ENCODE results near the gene SPEG.

The SPEG gene

DNA sequence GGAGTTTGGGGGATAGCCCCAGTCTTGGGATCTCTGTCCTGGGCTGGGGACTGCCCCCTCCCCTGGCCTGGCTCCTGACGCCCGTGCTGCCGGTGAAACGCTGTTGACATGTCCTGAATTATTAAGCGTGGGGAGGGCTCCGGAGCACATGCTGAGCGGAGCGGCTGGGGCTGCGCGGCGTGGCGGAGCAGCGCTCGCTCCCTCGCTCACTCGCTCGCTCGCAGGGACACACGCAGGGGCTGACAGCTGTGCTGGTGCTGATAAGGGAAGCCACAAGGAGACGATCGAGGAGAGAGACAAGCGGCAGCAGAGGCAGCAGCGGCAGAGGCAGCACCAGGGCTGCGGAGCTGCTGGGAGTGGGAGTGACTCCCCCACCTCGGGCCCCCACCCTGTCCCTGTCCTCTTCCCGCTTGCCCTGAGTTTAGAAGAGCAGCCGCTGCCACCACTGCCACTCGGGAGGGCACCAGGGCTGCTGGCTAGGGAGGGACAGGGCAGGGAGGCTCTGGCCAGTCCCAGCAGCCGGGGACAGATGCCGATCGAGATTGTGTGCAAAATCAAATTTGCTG lies 79.6 kb downstream of the SPEG start, which contains the start of gene ASIC4:
ASIC4 (plus strand) TSS at position 287 of the 566 bp plus-strand sequence; CDS start at position 530, 243 bp downstream.
- no peak for DNase-seq (ENCODE audit: low read depth)

DNA sequence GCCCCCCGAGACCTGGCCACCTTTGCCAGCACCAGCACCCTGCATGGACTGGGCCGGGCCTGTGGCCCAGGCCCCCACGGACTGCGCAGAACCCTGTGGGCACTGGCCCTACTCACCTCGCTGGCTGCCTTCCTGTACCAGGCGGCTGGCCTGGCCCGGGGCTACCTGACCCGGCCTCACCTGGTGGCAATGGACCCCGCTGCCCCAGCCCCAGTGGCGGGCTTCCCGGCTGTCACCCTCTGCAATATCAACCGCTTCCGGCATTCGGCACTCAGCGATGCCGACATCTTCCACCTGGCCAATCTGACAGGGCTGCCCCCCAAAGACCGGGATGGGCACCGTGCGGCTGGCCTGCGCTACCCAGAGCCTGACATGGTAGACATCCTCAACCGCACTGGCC lies 80.2 kb downstream of the SPEG start:
- DNase-seq (ENCODE audit: low read depth) = no peak

DNA sequence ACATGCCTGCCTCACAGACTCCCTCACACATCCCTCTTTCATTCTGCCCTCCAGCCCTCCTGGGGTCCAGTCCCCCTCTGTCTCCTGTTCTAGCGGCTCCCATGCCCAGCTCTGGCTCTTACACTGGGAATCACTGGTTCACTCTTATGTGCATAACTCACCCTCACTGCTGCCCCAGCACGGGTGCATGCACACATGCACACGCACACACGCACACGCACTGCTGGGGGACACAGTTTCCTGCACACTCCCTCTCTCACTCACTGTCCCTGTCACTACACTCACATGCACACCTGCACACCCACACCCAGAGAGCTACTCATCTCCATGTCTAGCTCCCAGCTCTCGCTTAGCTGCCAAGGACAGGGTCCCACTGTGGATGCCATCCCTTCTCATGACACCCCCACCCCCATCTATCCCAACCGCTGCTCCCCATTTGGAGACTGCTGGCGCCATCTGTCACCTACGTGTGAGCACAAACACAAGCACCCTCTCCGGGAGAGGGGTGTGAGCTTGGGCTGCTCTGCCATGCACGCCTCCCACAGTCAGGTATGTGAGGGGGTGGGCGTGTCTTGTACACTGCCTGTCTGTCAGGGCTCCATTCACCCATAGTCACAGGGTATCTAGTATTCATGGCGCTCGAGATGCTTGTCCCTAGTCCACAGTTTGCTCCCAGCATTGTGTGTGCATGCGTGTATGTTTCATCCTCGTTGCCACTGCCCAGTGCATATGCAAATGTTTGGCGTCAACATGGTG lies 81.4 kb downstream of the SPEG start:
- DNase-seq (ENCODE audit: low read depth) = no peak

GRCh38 chr2:219516888-219517287 lies 82.2 kb downstream of the SPEG start:
- DNase-seq (ENCODE audit: low read depth) = no peak

DNA sequence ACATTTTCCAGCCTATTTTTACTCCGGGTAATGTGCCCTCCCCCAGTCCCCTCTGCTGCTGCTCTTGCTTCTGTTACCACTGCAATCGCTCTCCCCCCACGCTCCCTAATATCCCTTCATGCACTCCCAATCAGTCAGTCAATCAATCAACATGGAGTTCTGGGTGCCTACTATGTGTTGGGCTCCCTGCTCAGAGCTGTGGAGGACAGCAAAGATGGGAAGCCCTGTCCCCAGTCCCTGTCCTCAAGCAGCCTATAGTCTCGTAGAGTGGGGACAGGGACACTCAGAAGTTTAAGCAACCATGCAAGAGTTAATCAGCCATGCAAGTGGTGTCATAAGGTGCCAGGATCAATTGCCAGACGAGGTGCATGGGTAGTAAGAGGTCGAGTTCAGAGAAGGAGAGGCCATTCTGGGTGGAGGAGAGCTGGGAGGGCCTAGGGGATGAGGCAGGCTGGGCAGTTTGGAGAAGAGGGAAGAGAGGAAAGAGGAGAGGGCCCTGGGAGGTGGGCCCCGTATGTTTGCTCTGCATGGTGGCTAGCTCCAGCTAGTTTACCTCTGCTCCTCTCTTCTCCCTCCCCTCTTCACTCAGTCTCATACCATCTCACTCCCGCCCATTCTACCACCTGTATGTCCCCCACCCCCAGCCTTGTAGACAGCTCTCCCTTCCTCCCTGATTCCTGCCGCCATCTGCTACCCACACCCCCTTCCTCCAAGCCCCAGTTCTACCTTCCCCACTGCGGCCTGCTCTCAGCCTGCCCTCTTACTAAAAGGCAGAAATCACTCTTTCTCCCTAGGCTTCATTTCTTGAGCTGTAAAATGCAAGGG lies 83.5 kb downstream of the SPEG start:
- DNase-seq (ENCODE audit: low read depth) = no peak

GRCh38 chr2:219519526-219519916 lies 84.9 kb downstream of the SPEG start:
- no peak for DNase-seq (ENCODE audit: low read depth)

DNA sequence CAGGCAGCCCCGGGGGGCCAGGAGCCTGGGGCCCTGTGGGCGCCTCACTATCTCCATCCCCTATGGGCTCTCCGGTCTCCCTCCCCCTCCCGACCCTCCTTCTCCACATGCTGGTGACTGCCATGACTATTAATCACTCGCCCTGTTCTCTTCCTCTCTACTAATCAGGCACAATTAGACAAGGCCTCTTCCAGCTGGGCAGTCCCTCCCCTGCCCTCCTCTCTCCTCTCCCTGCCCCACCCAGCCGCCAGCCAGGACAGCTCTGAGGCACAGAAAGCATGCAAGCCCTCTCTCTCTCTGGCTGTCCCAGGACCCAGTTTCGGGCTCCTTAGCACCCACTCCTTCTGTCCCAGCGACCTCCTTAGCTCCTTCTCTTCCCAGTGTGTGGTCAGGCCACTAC lies 85.4 kb downstream of the SPEG start:
- no peak for DNase-seq (ENCODE audit: low read depth)

GRCh38 chr2:219521066-219521880 lies 86.6 kb downstream of the SPEG start:
- DNase-seq (ENCODE audit: low read depth) = no peak

DNA sequence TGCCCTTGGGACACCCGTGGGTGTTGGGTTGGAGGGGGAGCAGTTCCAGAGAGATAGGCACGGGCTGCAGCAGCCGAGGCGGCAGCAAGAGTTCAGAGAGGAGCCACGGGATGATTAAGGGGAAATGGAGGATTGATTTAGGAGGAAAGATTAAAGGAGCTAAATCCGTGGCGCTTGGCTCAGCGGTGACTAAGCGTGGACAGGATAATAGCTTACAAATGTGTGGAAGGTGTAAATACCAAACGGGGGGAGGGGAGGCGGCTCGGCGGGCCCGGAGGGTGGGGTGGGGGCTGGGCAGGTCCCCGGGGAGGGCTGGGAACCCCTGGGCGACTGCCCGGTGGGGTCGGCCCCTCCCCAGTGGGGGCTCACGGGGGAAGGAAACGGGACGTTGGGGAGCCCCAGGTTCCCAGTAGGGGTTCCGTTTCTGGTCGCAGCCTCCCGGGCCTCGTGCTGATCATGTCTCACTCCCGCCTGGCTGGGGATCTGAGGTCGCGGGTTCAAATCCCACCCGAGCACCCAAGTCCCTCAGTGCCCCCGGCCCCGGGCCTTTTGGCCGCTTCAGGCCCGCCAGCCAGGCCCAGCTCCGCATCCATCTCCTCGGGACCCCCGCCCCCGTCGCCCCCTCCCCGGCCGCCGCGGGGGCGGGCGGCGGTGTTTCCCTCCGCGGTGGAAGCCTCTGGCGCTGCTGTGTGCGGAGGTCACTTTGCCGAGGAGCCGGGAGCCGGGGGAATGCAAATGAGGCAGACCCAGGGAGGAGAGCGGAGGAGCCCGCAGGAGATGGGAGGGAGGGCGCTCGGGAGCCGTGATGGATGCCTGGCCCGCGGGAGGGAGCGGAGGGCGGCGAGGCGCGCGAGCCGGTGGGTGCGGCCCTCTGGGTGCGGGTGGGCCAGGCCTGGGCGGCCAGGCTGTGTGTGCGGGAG lies 87.7 kb downstream of the SPEG start:
- DNase-seq (ENCODE audit: low read depth) = no peak

DNA sequence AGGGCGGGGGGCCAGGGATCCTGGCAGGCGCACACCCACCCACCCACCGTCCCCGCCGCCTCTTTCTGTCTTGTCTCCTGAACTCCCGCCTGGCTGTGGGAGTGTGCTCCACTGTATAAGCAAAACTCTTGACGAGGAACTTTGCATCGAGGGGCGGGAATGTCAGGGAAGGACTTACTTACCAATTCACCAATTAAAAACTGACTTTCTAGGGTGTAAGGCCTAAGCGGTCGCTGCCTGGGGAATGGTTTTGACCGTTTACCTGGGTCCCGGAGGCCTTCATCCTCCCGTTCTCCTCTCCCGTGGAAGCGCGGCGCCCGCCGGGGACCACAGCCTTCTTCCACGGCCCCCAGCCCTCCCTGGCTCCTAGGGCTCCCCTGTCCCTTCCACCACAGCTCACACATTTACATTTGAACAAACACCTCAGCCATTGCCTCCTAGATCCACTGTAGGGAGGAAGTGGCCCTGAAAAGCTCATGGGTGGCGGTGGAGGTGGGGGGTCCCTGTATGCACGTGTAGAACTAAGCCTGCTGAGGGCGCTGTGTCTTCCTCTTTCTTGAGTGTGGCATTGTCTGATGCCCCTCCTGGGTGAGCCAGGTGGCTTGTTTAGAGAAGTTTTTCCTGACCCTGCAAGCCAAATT lies 88.5 kb downstream of the SPEG start:
- DNase-seq (ENCODE audit: low read depth) = no peak

DNA sequence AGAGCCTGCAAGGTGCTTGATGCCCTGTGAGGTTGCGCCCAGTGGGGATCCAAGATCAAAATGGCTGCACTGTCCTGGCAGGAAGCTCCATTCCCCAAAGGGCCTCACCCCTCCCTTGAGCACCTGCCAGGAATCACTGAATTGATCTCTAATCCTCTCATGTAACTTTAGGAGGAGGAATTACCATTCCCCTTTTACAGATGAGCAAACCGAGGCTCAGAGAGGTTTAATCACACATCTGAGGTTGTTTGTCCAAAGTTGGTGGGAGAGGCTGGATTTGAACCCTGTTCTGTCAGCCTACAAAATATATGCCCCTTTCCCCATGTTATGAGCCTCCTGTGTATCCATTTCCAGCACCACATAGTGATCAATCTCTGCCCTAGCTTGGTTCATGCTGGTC lies 90.2 kb downstream of the SPEG start:
- DNase-seq (ENCODE audit: low read depth) = no peak

GRCh38 chr2:219525533-219526232 lies 91.0 kb downstream of the SPEG start:
- DNase-seq (ENCODE audit: low read depth) = no peak

DNA sequence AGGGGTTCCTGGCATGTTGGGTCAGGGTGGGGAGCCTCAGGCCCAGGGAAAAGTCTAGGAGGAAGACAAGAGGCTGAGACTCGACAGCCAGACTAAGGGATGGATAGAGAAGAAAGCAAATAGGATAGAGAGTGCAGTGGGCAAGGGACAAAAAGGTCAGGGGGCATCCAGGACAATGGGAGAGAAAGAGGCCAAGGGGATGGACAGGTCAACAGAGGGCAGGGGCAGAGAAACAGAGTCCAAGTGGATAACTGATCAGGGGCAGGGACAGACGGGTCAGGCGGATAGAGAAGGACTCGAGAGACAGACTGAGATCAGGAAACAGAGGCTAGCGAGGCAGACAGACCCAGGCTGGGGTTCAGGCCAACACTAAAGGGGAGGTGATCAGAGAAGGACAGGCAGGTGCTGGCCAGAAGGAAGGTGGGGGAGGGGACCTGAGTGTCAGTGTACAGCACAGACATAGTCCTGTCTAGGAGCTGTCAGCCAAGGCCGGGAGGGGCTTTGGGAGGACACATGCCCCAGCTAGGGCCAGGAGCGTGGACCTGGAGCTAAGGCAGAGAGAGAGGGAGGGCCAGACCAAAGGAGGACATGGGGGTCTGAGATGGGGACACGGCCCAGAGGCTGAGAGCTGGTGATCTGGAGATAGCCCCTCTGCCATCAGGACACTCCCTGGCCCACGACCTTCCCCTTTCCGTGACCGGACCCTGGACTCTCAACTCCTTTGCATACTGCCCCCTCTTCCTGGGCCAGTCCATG lies 91.9 kb downstream of the SPEG start:
- DNase-seq (ENCODE audit: low read depth) = no peak

GRCh38 chr2:219527076-219527394 lies 92.4 kb downstream of the SPEG start:
- no peak for DNase-seq (ENCODE audit: low read depth)

- DNase-seq (ENCODE audit: low read depth) = no peak
Measured at GRCh38 chr2:219527472-219527871, 92.8 kb downstream of the SPEG start.

- DNase-seq (ENCODE audit: low read depth) = peak; percentile 89
Measured at GRCh38 chr2:219530048-219530963, 95.7 kb downstream of the SPEG start.

DNA sequence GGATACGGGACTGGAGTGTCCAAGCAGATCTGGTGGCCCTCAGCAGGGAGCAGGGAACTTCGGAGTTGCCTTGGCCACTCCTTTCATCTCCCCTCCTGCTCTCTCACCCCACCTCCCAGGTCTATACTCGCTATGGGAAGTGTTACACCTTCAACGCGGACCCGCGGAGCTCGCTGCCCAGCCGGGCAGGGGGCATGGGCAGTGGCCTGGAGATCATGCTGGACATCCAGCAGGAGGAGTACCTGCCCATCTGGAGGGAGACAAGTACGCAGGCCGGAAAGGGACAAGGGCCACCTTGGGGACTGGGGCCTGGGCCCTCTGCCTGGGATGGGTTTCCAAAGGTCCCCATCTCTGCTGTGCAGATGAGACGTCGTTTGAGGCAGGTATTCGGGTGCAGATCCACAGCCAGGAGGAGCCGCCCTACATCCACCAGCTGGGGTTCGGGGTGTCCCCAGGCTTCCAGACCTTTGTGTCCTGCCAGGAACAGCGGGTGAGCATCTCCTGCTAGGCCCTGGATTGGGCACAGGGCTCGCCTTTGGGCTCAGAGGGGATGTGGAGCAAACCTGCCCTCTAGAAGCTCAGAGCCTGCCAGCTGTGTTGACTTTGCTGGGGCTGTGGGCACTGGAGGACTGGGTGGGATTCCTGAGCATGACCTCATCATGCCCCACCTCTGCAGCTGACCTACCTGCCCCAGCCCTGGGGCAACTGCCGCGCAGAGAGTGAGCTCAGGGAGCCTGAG lies 97.2 kb downstream of the SPEG start:
- DNase-seq (ENCODE audit: low read depth) = no peak

GRCh38 chr2:219532378-219532649 lies 97.7 kb downstream of the SPEG start:
- no peak for DNase-seq (ENCODE audit: low read depth)
